Measurements from ENCODE around the gene SLC35F6. TPM values are rescaled to one million over a fixed set of nuclear protein-coding genes. Genes with fewer than 3 reads are reported as not detected.
"Not testable (repeated sequence)": the region's sequence is repeated elsewhere in the genome, so short reads cannot be mapped to it uniquely, and the experiment has no call there.

SLC35F6 gene
- total and polyA plus RNA-seq, 2 donors (not counting 1 experiment from before 2014, with no cell fraction given), result 35.2 to 61.4 TPM

GRCh38 chr2:26744953-26745352 lies 19.1 kb upstream of the SLC35F6 start:
- H3K27me3 ChIP-seq (ENCODE audit: control insufficient read depth, insufficient read depth, low read length), result peaks cover 3% of the 10 kb centered on the region
- no peak overlapping the region for H3K27ac ChIP-seq (ENCODE audit: insufficient read depth, low read length)
- no peak overlapping the region for H3K9ac ChIP-seq (ENCODE audit: insufficient read depth, low read length)
- no peaks in the 10 kb centered on the region for H3K9me3 ChIP-seq (ENCODE audit: control insufficient read depth, insufficient read depth, low read depth, low read length)
- H2AFZ ChIP-seq (ENCODE audit: low read length), result no peak overlapping the region
- H3K4me2 ChIP-seq (ENCODE audit: extremely low read depth, insufficient read depth, low read length), result no peak overlapping the region
- no peaks in the 10 kb centered on the region for H3K4me1 ChIP-seq (ENCODE audit: control insufficient read depth, extremely low read depth, insufficient read depth, low read length)
- H3K4me3 ChIP-seq (replicated peaks in 1 of 4; ENCODE audit: control extremely low read depth in 1 of 4, insufficient read depth in 1 of 4, low read depth in 3 of 4, low read length in 4 of 4), result no peak overlapping the region
- no peaks in the 10 kb centered on the region for H3K79me2 ChIP-seq (ENCODE audit: control insufficient read depth, insufficient read depth, low read length)
- no peak for DNase-seq (ENCODE audit: low read depth in 2 of 2)
- TF ChIP-seq EZH2 (IDR thresholded peaks at IDR 0.05; ENCODE audit: low read length, missing control alignments) (no peak), CTCF (conservative IDR thresholded peaks at IDR 0.05 in 1 of 2, IDR thresholded peaks at IDR 0.05 in 1 of 2; ENCODE audit: low read depth in 1 of 2, low read length in 2 of 2) (no peak)
- H4K20me1 ChIP-seq (ENCODE audit: control insufficient read depth, extremely low read depth, insufficient read depth, low read length), result no peaks in the 10 kb centered on the region
- H3K36me3 ChIP-seq (ENCODE audit: control insufficient read depth, insufficient read depth, low read length), result no peaks in the 10 kb centered on the region

- DNase-seq (ENCODE audit: low read depth in 2 of 2), result peak; percentile 61 to 85
- H3K9me3 ChIP-seq (ENCODE audit: control insufficient read depth, insufficient read depth, low read depth, low read length), result no peaks in the 10 kb centered on the region
- no peaks in the 10 kb centered on the region for H3K36me3 ChIP-seq (ENCODE audit: control insufficient read depth, insufficient read depth, low read length)
- TF ChIP-seq EZH2 (IDR thresholded peaks at IDR 0.05; ENCODE audit: low read length, missing control alignments), result no peak
- TF ChIP-seq CTCF (conservative IDR thresholded peaks at IDR 0.05 in 1 of 2, IDR thresholded peaks at IDR 0.05 in 1 of 2; ENCODE audit: low read depth in 1 of 2, low read length in 2 of 2), result peak; percentile 95
- H3K9ac ChIP-seq (ENCODE audit: insufficient read depth, low read length), result no peak overlapping the region
- no peak overlapping the region for H3K4me3 ChIP-seq (replicated peaks in 1 of 4; ENCODE audit: control extremely low read depth in 1 of 4, insufficient read depth in 1 of 4, low read depth in 3 of 4, low read length in 4 of 4)
- H4K20me1 ChIP-seq (ENCODE audit: control insufficient read depth, extremely low read depth, insufficient read depth, low read length), result no peaks in the 10 kb centered on the region
- no peak overlapping the region for H2AFZ ChIP-seq (ENCODE audit: low read length)
- H3K79me2 ChIP-seq (ENCODE audit: control insufficient read depth, insufficient read depth, low read length), result no peaks in the 10 kb centered on the region
- H3K4me2 ChIP-seq (ENCODE audit: extremely low read depth, insufficient read depth, low read length), result no peak overlapping the region
- no peaks in the 10 kb centered on the region for H3K4me1 ChIP-seq (ENCODE audit: control insufficient read depth, extremely low read depth, insufficient read depth, low read length)
- no peak overlapping the region for H3K27ac ChIP-seq (ENCODE audit: insufficient read depth, low read length)
- H3K27me3 ChIP-seq (ENCODE audit: control insufficient read depth, insufficient read depth, low read length), result peaks cover 3% of the 10 kb centered on the region
Observed at GRCh38 chr2:26745609-26746327, 18.3 kb upstream of the SLC35F6 start.

GRCh38 chr2:26746934-26747333 lies 17.1 kb upstream of the SLC35F6 start:
- H3K4me1 ChIP-seq (ENCODE audit: control insufficient read depth, extremely low read depth, insufficient read depth, low read length), result no peaks in the 10 kb centered on the region
- TF ChIP-seq CTCF (conservative IDR thresholded peaks at IDR 0.05 in 1 of 2, IDR thresholded peaks at IDR 0.05 in 1 of 2; ENCODE audit: low read depth in 1 of 2, low read length in 2 of 2), result no peak
- no peak for TF ChIP-seq EZH2 (IDR thresholded peaks at IDR 0.05; ENCODE audit: low read length, missing control alignments)
- peaks cover 2% of the 10 kb centered on the region for H3K27me3 ChIP-seq (ENCODE audit: control insufficient read depth, insufficient read depth, low read length)
- no peaks in the 10 kb centered on the region for H3K36me3 ChIP-seq (ENCODE audit: control insufficient read depth, insufficient read depth, low read length)
- H4K20me1 ChIP-seq (ENCODE audit: control insufficient read depth, extremely low read depth, insufficient read depth, low read length), result no peaks in the 10 kb centered on the region
- no peak overlapping the region for H2AFZ ChIP-seq (ENCODE audit: low read length)
- DNase-seq (ENCODE audit: low read depth in 2 of 2), result no peak
- H3K4me3 ChIP-seq (replicated peaks in 1 of 4; ENCODE audit: control extremely low read depth in 1 of 4, insufficient read depth in 1 of 4, low read depth in 3 of 4, low read length in 4 of 4), result no peak overlapping the region
- H3K27ac ChIP-seq (ENCODE audit: insufficient read depth, low read length), result no peak overlapping the region
- no peaks in the 10 kb centered on the region for H3K9me3 ChIP-seq (ENCODE audit: control insufficient read depth, insufficient read depth, low read depth, low read length)
- no peak overlapping the region for H3K4me2 ChIP-seq (ENCODE audit: extremely low read depth, insufficient read depth, low read length)
- H3K79me2 ChIP-seq (ENCODE audit: control insufficient read depth, insufficient read depth, low read length), result no peaks in the 10 kb centered on the region
- no peak overlapping the region for H3K9ac ChIP-seq (ENCODE audit: insufficient read depth, low read length)

GRCh38 chr2:26749787-26750420 lies 14.2 kb upstream of the SLC35F6 start:
- H3K4me3 ChIP-seq (replicated peaks in 1 of 4; ENCODE audit: control extremely low read depth in 1 of 4, insufficient read depth in 1 of 4, low read depth in 3 of 4, low read length in 4 of 4); H3K9ac ChIP-seq (ENCODE audit: insufficient read depth, low read length); H3K27me3 ChIP-seq (ENCODE audit: control insufficient read depth, insufficient read depth, low read length); H3K4me1 ChIP-seq (ENCODE audit: control insufficient read depth, extremely low read depth, insufficient read depth, low read length); H3K9me3 ChIP-seq (ENCODE audit: control insufficient read depth, insufficient read depth, low read depth, low read length); H3K79me2 ChIP-seq (ENCODE audit: control insufficient read depth, insufficient read depth, low read length); H3K4me2 ChIP-seq (ENCODE audit: extremely low read depth, insufficient read depth, low read length); H3K36me3 ChIP-seq (ENCODE audit: control insufficient read depth, insufficient read depth, low read length); H4K20me1 ChIP-seq (ENCODE audit: control insufficient read depth, extremely low read depth, insufficient read depth, low read length): not testable (repeated sequence)
- peak overlapping the region; percentile 4 for H3K27ac ChIP-seq (ENCODE audit: insufficient read depth, low read length)
- peak overlapping the region; percentile 31 for H2AFZ ChIP-seq (ENCODE audit: low read length)
- DNase-seq (ENCODE audit: low read depth in 2 of 2), result peak in 1 of 2 donors; percentile 30

Data from fibroblast of lung (primary cell).